Adrenal gland (tissue), 12 donors: ENCODE measurements around the gene ARHGAP25. TPM values are rescaled to one million over a fixed set of nuclear protein-coding genes. Genes with fewer than 3 reads are reported as not detected.

Experiments
- DNase-seq, 7 donors: peaks; one replicate each; pipeline ENCODE4 v3.0.0-alpha.2; 2019 to 2020
- H3K27ac ChIP-seq, 5 donors: fragments of 200-600 bp; sonication (generic) in 4 of 5; 1 replicate in 3 of 5; 2 replicates in 2 of 5; pipeline versions ENCODE4 v1.5.1 to v1.8.0; 2016 to 2020; ENCODE audit warnings: mild to moderate bottlenecking in 1 of 5
- H3K27me3 ChIP-seq: fragments of 200-600 bp; 2 replicates; pipeline ENCODE4 v1.8.0; 2021
- H3K36me3 ChIP-seq, 2 donors: fragments of 200-600 bp; replicated peaks in 1 of 2; 1 replicate in 1 of 2; 2 replicates in 1 of 2; pipeline versions ENCODE4 v1.5.1 to v1.8.0; 2018 to 2022
- H3K4me1 ChIP-seq, 2 donors: fragments of 200-600 bp; replicated peaks in 1 of 2; 1 replicate in 1 of 2; 2 replicates in 1 of 2; pipeline versions ENCODE4 v1.5.1 to v1.8.0; 2018 to 2021
- H3K4me3 ChIP-seq, 4 donors: fragments of 200-600 bp; sonication (generic) in 3 of 4; one replicate each; pipeline ENCODE4 v1.5.1; 2016 to 2018
- H3K9me3 ChIP-seq, 3 donors: fragments of 200-600 bp; sonication (generic) in 1 of 3; replicated peaks in 1 of 3; 1 replicate in 2 of 3; 2 replicates in 1 of 3; pipeline versions ENCODE4 v1.5.1 to v1.8.0; 2016 to 2021
- POLR2A ChIP-seq, 2 donors: fragments of 450-650 bp; IDR thresholded peaks; one replicate each; pipeline ENCODE4 v1.6.1; 2017; ENCODE audit warnings: antibody characterized with exemption in 2 of 2, mild to moderate bottlenecking in 2 of 2, moderate library complexity in 1 of 2
- WGBS, 4 donors: extraction: QIAGEN DNeasy Blood & Tissue Kit in 2 of 4; methylation state at CpG; one replicate each; pipeline versions ENCODE4 v1.1.5 to v1.1.7; 2013 to 2017; 5-methylcytosine and 5-hydroxymethylcytosine counted together
- intact Hi-C, 2 donors: fragments of 100-400 bp; cut with DNase I; formaldehyde crosslinking; loops; one replicate each; pipeline versions ENCODE4 v1.14.1 to v1.15.0; 2022 to 2023
- polyA plus RNA-seq, 3 donors: library from polyadenylated mRNA; stranded (reverse); fragments of 200-250 nt in 2 of 3; fragments of 350-450 nt in 1 of 3; fragmentation: Illumina TruSeq in 1 of 3; extraction: RNeasy Lipid Tissue Mini Kit (QIAGEN cat#74804) in 1 of 3; gene quantifications; one replicate each; pipeline ENCODE4 v1.2.3, GENCODE V29; 2013 to 2014
- total RNA-seq, 9 donors: library from RNA; depleted of rRNA in 4 of 9; stranded (reverse); fragments of >200 nt in 4 of 9; fragments of 120-200 nt in 1 of 9; fragmentation: NEBNext Ultra II Directional in 1 of 9; extraction: Animal tissue kit (Norgen Biotek cat#: 25700) in 1 of 9; gene quantifications; one replicate each; pipeline versions ENCODE4 v1.1.0 to v1.2.4, GENCODE V29; 2013 to 2023
- TF ChIP-seq, protein P1 (sequence below), 6 experiments: fragments of 450-650 bp in 4 of 6; fragments of 200-600 bp in 2 of 6; sonication (generic) in 1 of 6; IDR thresholded peaks; 1 replicate in 5 of 6; 2 replicates in 1 of 6; pipeline versions ENCODE4 v1.5.1 to v1.8.0; 2016 to 2021; ENCODE audit warnings: antibody characterized with exemption in 6 of 6, mild to moderate bottlenecking in 2 of 6, moderate library complexity in 1 of 6
- donor health status: healthy with polysubstance abuse.
- donor health status: Bipolar disorder and iron deficiency.
- donor health status: DM: yes; HTN: yes; CAD: no.
- donor health status: DM: no; HTN: no; CAD: no.
- donor health status: DM: no; HTN: no; CAD: no.
- donor health status: DM: yes; HTN: yes; CAD: no.

The ARHGAP25 gene
- total and polyA plus RNA-seq, 12 donors = 5.5 to 17.6 (median 10.6) TPM

DNA sequence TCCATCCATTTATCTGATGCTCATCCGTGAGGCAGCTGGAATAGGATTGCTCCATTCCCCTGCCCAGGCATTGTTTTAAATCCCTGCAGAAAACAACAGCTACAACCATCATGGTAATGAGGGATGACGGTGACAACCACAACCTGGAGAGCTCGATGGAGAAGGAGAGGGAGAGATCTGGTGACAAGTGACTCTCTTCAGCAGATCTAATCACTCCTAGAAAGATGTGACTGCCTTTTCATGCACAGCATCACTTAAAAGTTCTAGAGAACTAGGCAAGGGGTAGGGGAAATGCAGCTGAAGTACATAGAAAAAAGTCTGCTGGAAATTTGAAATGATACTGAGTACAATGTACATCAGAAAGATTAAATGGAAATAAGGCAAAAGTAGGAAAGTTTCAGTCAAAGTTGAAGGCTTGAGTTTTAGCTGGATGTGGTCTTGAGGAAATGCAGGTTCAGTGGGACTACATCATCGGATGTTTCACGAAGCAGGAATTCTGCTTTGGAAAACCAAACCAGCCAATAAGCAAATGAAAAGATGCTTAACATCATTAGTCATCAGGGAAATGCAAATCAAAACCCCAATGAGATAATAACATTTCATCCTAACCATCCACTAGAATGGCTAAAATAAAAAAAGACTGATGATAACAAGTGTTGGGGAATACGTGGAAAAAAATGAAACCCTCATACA lies 6.8 kb upstream of the ARHGAP25 start:
- Histone ChIP-seq H3K9me3 (no peaks in the 10 kb centered on the region), H3K4me3 (no peak overlapping the region), H3K36me3 (no peaks in the 10 kb centered on the region), H3K27me3 (no peaks in the 10 kb centered on the region), H3K27ac (no peak overlapping the region), H3K4me1 (no peaks in the 10 kb centered on the region)
- intact Hi-C loops = no loop called here
- DNase-seq = no peak
- 68 to 86% (median 79%) methylated on average over 6 of the region's 6 CpGs for WGBS, 4 donors
- no peak for TF ChIP-seq POLR2A (IDR thresholded peaks at IDR 0.05)
- TF ChIP-seq, protein P1, sequence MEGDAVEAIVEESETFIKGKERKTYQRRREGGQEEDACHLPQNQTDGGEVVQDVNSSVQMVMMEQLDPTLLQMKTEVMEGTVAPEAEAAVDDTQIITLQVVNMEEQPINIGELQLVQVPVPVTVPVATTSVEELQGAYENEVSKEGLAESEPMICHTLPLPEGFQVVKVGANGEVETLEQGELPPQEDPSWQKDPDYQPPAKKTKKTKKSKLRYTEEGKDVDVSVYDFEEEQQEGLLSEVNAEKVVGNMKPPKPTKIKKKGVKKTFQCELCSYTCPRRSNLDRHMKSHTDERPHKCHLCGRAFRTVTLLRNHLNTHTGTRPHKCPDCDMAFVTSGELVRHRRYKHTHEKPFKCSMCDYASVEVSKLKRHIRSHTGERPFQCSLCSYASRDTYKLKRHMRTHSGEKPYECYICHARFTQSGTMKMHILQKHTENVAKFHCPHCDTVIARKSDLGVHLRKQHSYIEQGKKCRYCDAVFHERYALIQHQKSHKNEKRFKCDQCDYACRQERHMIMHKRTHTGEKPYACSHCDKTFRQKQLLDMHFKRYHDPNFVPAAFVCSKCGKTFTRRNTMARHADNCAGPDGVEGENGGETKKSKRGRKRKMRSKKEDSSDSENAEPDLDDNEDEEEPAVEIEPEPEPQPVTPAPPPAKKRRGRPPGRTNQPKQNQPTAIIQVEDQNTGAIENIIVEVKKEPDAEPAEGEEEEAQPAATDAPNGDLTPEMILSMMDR (IDR thresholded peaks at IDR 0.05) = no peak

DNA sequence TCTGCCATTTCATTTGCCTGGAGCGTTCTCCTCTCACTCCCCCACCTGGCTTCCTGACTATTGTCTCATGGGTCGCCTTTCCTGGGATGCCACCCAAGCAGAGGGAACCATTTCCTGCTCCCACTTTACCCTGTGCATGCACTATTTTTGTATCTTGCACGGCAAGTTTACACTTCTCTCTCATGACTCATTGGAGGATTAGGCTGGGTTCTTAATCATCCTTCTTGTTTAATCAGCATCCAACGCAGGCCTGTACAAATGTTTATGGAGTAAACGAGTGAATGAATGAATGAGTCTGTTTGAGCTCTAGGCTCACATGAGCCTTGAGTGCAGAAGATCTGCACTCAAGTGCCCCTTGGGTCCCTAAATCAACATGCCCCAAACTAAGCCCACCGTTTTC lies 3.8 kb upstream of the ARHGAP25 start:
- DNase-seq = no peak
- 57 to 68% (median 64%) methylated on average over 6 of the region's 6 CpGs for WGBS, 4 donors
- Histone ChIP-seq H3K4me1 (no peaks in the 10 kb centered on the region), H3K36me3 (no peaks in the 10 kb centered on the region), H3K27ac (no peak overlapping the region), H3K27me3 (no peaks in the 10 kb centered on the region), H3K9me3 (no peaks in the 10 kb centered on the region), H3K4me3 (no peak overlapping the region)
- intact Hi-C loops = no loop called here
- no peak for TF ChIP-seq POLR2A (IDR thresholded peaks at IDR 0.05)

DNA sequence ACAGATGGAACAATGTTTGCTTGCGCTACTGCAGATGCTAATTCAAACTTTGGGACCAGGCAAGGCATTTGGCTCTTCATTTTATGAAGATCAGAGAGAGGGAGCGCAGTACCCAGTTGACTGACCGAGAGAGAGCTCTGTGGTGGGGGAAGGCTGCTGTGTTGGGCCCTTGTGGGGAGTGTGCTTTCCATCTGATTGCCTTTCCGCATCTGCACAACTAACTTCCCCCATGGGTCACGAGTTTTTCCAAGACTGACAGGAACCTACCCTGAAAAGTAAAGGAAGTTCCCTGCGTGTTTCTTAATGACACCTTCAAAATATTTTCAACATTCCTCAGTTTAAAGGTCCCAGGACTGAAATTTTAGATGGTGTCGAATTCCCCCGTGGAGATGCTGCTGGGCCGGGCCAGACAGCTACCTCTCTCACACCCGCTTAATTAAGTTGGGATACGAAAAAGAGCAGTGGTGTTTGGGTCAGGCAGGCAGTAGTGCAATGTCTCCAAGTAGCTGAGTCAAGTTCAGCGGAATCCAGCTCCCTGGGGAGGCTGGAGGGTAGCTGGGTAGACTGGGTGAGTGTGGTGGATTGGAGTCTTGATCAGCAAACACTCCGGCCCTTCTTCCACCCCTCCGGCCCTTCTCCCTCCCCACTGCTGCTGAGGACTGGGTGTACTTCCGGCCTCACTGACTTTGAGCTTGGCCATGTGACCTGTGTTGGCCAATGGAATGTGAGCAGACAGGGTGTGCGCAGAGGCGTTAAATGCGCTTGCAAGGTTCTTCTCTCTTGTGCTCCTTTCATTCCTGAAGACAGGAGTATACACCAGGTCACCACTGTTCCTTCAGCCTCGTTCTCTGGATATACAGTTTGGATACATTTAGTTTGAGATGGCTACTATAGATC lies 2.3 kb upstream of the ARHGAP25 start:
- peak overlapping the region in 3 of 5 donors; percentile 27 to 75 (median 70) for H3K27ac ChIP-seq
- H3K9me3 ChIP-seq = no peaks in the 10 kb centered on the region
- WGBS, 4 donors = 78 to 86% (median 83%) methylated on average over 18 to 19 of the region's 19 CpGs
- H3K36me3 ChIP-seq = no peaks in the 10 kb centered on the region
- TF ChIP-seq, protein P1 (IDR thresholded peaks at IDR 0.05) = no peak
- TF ChIP-seq POLR2A (IDR thresholded peaks at IDR 0.05) = no peak
- no peaks in the 10 kb centered on the region for H3K4me1 ChIP-seq
- intact Hi-C loops = no loop called here
- peak in 3 of 7 donors; percentile 32 to 52 (median 35) for DNase-seq
- H3K4me3 ChIP-seq = no peak overlapping the region
- no peaks in the 10 kb centered on the region for H3K27me3 ChIP-seq

DNA sequence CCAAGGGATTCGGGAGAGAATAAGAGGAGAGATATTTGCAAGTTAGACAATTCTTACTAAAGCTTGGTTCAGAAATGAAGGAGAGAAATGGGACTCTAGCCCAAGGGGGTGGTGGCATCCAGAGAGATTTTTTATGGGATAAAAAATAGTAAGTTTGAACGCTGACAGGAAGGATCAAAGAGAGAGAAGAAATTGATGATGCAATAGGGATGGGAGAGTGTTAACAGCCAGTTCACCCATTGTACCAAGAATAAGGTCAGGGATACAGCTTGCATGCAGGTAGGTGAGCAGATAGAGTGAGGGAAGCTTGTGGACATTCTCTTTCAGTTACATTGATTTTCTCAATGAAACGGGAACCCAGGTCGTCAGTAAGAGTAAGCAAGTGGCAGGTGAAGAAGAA lies 1.2 kb upstream of the ARHGAP25 start:
- TF ChIP-seq, protein P1 (IDR thresholded peaks at IDR 0.05) = no peak
- TF ChIP-seq POLR2A (IDR thresholded peaks at IDR 0.05) = no peak
- Histone ChIP-seq H3K27ac (no peak overlapping the region), H3K27me3 (no peaks in the 10 kb centered on the region), H3K4me3 (no peak overlapping the region), H3K4me1 (no peaks in the 10 kb centered on the region), H3K9me3 (no peaks in the 10 kb centered on the region), H3K36me3 (no peaks in the 10 kb centered on the region)
- DNase-seq = no peak
- 64 to 73% (median 68%) methylated on average over 4 of the region's 4 CpGs for WGBS, 4 donors
- intact Hi-C loops = no loop called here
